Measurements from ENCODE around the gene RNU1-4.
"Not testable (repeated sequence)": the region's sequence is repeated elsewhere in the genome, so short reads cannot be mapped to it uniquely, and the experiment has no call there.

- not testable (repeated sequence) for TF ChIP-seq POLR2A, CTCF (IDR thresholded peaks at IDR 0.05)
These were observed 17.7 kb downstream of the RNU1-4 start for GRCh38 chr1:16758060-16758459.

Measured in thyroid gland (tissue), 4 donors.